Prostate gland (tissue), 2 donors: ENCODE data around the gene PRKAG2.

Experiments used
- CTCF ChIP-seq, 4 experiments: fragments of 200-600 bp in 2 of 4; fragments of 450-650 bp in 2 of 4; sonication (generic) in 2 of 4; IDR thresholded peaks; 1 replicate in 3 of 4; 2 replicates in 1 of 4; pipeline ENCODE4 v1.5.1; 2016 to 2019; ENCODE audit warnings: antibody characterized with exemption in 4 of 4, mild to moderate bottlenecking in 2 of 4, moderate library complexity in 2 of 4
- POLR2AphosphoS5 ChIP-seq: sonication (generic); formaldehyde crosslinking; IDR thresholded peaks from one replicate; pipeline ENCODE4 v1.6.1; 2017; ENCODE audit warnings: antibody characterized with exemption

DNA sequence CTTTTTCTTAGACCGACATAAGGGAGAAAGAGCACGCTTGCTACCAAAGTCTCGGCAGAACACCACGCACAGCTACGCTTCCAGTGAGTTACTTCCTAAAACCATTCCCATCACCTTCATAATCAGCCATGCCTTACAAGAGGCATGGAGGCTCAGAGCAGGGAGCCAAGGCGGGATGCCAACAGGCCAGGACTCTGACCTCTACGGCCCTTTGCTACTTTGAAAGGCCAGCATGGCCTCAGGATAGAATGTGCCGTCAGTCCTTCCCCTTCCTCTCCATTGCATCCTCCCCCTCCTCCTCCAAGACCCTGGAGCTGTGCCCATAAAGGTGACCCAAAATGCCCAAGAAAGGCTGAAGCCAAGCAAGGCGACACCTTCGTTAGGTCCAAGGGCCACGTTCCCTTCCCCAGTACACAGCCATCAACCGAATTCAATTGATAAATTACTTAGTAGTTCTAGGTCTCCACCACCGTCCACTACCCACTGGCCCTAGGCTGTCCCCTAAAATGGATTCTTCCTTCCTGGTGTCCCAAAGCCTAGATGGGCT is 5.7 kb downstream of the PRKAG2 start:
- TF ChIP-seq CTCF (IDR thresholded peaks at IDR 0.05), result no peak
- no peak for TF ChIP-seq POLR2AphosphoS5
